ENCODE measurements around the gene ACTL6A.

ACTL6A gene

DNA sequence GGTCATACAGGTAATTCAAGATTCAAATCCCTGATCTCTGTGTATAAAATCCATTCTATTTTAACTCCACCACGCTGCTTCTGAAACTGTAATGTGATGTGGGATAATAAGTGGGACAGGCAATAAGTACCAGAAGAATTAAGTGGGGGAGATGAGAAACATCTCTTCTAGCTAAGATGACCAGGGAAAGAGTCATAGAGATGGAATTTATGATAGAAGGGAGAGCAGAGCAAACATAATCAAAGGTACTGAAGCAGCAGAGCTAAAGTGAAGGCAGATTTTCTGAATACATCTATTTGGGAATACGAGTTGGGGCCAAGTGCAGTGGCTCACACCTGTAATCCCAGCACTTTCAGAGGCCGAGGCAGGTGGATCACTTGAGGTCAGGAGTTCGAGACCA, 36.8 kb downstream of the ACTL6A start:
- DNase-seq, result no peak

DNA sequence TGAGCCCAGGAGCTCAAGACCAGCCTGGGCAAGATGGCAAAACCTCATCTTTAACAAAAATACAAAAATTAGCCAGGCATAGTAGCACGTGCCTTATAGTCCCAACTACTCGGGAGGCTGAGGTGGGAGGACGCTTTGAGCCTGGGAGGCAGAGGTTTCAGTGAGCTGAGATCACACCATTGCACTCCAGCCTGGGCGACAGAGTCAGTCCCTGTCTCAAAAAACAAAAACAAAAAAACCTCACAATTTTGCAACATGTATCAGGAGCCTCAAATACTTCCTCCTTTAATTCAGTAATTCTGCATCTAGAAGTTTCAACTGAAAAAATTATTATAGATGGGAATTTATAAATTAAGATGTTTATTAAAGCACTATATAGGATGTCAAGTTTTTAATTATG, 40.6 kb downstream of the ACTL6A start:
- DNase-seq, result no peak

DNA sequence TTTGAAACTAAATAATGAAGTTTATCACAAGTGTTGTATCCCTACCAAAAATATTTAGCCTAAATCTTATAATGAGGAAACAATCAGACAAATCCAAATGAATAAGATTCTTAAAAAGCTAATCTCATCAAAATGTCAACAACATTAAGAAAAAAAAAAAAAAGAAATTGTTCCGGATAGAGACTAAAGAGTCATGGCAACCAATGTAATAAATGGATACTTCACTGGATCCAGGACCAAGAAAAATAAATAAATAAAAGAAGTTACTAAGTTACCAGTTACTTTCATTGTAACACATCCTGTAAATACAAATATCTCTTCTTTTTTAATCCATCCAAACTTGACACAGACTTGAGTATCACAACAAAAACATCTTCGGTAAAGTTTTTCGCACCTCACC, 41.1 kb downstream of the ACTL6A start:
- DNase-seq, result no peak

DNA sequence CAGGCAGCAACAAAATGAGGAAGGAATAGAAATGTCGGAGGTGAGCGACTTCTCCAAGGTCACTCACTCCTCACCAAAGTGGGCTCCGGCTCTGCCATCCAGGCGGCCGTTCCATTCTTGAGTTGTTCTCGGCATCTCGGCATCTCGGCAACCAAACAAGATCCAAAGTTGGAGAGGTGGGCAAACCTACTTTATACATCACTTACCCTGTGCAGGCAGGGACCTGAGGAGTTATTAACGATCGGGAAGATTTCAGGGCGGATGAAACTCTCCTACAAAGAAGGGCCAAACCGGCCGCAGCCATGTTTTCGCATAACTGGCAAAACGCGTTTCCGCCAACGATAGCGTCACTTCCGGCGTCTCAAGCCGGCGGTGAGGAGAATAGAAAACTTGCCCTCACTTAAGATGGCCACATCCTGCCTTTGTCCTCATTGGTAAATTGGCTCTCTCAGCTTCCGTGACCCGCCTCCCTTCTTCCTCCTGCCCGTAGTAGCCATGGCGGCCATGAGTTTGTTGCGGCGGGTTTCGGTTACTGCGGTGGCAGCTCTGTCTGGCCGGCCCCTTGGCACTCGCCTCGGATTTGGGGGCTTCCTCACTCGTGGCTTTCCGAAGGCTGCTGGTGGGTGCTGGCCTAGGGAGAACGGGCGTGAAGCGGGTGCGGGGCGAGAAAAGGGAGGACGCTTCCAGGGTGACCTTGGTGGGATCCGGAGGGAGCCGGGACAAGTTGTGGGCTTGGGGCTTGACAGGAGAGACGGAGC, 41.8 kb downstream of the ACTL6A start, which contains the start of the genes MRPL47 and NDUFB5:
MRPL47 (minus strand) TSS at position 318 of the 758 bp plus-strand sequence; CDS start at position 304, 14 bp downstream.
NDUFB5 (plus strand) TSS at position 474 of the 758 bp plus-strand sequence; CDS start at position 496, 22 bp downstream.
- DNase-seq, result peak; percentile 100

DNA sequence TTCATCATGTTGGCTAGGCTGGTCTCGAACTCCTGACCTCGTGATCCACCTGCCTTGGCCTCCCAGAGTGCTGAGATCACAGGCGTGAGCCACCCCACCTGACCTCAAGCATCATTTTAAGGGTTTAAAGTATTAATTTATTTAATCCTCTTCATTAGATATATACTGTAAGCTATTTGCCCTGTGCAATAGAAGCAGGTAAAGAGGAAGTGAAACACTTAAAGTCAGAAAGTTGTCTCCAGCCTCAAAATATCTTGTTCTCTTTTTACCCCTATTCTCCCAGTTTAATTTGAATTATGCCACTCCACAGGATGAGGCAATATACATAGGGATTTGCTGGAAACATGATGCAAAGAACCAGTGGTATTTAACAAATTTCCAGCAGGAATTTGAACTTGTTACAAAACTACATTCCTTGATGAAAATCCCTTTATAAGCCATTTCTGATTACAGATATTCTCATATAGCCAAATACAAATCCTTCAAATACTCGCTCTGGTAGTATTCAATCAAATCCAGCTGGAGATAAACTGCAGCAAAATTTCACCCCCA, 43.9 kb downstream of the ACTL6A start:
- DNase-seq, result peak; percentile 46

DNA sequence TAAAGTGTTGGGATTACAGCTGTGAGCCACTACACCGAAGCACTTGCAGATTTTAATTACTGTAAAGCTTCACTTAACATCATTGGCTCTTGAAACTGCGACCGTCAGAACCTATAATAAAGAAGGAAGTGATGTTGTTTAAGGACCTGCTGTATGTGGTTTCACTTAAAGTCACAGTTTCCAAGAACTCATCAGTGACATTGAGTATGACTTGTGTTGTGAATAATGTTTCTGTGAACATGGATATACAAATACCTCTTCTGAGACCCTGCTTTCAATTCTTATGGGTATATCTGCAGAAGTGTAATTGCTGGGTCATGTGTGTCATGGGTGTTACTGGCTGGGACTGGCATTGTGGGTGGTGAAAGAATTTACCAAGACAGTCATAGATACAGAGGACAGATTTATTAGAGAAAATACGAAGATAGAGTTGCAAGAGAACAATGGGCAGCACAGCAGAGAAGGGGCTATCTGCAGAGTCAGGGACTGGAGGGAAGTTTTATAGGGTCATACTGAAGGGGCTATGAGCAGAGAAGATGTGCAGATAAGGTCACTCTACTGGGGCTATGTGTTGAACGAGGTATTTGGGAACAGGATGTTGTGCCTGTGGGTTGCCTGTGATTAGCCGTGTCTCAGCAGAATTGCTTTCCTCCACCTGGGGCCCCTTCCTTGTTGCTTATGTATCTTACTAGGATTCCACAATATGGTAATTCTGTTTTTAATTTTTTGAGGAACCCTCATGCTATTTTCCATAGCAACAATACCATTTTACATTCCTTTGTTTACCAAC, 46.4 kb downstream of the ACTL6A start:
- DNase-seq, result no peak

DNA sequence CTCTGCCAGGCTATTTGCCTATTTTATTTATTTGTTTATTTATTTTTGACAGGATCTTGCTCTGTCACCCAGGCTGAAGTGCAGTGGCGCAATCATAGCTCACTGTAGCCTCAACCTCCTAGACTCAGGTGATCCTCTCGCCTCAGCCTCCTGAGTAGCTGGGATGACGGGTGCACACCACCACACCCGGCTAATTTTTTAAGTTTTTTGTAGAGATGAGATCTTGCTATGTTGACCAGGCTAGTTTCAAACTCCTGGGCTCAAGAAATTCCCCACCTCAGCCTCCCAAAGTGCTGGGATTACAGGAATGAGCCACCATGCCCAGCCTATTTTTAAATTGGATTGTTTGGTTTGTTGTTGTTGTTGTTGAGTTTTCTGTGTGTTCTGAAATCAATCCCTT, 47.3 kb downstream of the ACTL6A start:
- DNase-seq, result no peak

DNA sequence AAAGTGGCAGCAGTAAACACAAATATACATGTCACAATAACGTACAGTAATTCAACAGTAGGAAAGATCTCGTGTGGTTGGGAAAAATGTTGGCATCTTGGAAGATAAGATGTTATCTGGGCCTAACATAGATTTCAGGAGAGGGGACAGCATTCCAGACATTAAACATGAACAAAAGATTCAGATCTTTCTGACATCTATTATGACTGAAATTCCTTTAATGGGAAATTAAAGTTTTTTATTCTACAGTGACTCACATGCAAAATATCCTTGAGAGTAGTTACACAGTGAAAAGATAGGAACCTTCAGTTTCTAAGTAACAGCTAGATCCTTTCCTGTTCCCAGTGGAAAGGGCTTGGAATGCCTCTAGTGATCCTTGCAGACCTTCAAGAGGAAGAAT, 51.1 kb downstream of the ACTL6A start:
- no peak for DNase-seq

DNA sequence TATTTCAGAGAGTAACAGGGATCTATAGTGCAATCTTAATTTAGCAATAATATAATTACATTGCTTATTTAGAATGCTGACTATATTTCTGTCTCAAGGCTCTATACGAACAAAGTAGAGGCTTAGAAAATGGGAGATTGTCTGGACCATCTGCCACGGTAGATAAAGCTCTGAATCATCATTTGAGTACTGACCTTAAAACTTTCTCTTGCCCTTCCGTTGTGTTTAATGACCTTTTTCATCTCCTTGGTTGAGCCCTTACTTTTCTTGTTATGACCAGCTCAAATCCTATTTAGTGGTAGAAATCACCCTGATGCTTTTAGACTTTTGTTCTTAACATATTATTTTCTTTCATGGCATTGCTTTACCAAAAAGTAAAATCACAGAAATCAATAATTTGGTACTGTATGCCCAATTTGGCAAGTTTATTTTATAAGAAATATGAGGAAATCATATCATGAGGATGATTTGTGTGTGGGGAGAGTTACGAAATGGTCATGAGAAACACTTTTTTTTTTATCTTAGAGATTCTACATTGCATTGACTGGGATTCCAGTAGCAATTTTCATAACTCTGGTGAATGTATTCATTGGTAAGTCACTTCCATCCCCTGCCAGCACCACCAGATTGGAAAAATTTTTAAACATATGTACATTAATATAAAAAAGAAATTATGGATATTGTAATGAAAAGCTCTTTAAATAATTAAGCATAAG, 52.9 kb downstream of the ACTL6A start:
- DNase-seq, result no peak

DNA sequence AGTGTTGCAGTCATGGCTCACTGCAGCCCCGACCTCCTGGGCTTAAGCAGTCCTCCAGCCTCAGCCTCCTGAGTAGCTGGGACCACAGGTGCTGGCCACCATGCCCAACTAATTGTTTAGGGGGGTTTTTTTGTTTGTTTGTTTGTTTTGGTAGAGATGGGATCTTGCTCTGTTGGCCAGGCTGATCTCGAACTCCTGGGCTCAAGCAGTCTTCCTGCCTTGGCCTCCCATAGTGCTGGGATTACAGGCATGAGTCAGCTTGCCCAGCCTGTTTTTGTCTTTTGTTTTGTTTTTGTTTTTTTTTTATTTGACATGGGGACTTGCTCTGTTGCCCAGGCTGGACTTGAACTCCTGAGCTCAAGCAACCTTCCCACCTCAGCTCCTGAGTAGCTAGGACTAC, 59.3 kb downstream of the ACTL6A start:
- DNase-seq, result no peak

DNA sequence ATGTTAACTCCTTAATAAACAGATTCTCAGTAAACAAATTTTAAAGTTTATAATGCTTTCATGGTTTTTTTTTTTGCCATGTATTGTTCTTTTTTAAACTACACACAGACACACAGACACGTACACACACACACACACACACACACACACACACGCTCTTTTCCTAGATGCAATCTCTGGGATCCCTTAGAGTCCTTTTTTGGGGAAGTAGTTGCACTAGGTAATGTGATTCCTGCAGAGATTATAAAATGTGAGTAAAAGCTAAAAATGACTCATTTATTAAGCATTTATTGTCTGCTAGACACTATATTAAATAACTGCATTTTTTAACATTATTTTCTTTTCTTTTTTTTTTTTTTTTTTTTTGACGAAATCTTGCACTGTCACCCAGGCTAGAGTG, 61.7 kb downstream of the ACTL6A start:
- DNase-seq, result no peak

DNA sequence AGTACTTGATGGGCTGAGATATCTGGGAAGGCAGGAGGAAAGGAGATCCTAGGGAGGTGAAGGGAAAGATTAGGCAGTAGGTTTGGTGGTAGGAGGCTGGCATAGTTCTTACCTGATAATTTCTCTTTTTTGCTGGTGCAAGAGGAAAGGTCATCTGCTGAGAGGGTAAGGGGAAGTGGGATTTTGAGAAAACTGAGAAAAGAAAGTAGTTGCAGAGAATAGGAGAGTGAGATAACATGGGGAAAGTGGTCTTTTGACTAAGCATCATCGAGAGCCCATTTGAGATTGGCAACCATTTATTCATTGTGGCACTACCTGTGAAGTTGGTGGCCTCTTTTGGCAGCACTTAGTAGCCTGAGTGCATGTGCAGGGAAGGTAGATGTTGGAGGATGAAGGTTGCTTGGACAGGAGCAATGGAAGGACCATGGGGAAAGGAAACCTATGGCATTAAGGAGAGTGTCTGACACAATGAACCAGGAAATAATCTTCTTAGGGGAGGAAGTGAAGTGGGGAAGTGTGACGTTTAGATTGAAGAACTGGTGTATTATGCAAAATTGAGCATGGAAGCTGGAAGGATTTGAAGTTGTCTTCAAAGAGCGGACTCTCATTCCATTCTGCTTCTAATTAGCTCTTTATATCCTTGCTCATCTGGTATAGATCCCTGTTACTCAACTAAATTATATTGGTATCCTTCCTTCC, 68.2 kb downstream of the ACTL6A start:
- no peak for DNase-seq
